Neural progenitor cell (in vitro differentiated cells): Measurements from ENCODE around the gene PRSS50. TPM values are rescaled to one million over a fixed set of nuclear protein-coding genes. Genes with fewer than 3 reads are reported as not detected.

ENCODE experiments used
- DNase-seq: peaks from one replicate; pipeline ENCODE4 v3.0.0-alpha.2; 2016; ENCODE audit warnings: low spot score
- H2AFZ ChIP-seq: fragments of 200-600 bp; sonication (generic); replicated peaks from 2 replicates; pipeline ENCODE4 v1.6.1; 2016; ENCODE audit warnings: antibody characterized with exemption
- H3F3A ChIP-seq: fragments of 200-600 bp; sonication (generic); 2 replicates; pipeline ENCODE4 v1.6.1; 2016; ENCODE audit warnings: antibody characterized with exemption, low read depth
- H3K27ac ChIP-seq: fragments of 200-600 bp; sonication (generic); 2 replicates; pipeline ENCODE4 v1.5.1; 2016; ENCODE audit warnings: mild to moderate bottlenecking
- H3K27me3 ChIP-seq: fragments of 200-600 bp; sonication (generic); 2 replicates; pipeline ENCODE4 v1.6.1; 2016; ENCODE audit warnings: mild to moderate bottlenecking, moderate library complexity
- H3K36me3 ChIP-seq: fragments of 200-600 bp; sonication (generic); 2 replicates; pipeline ENCODE4 v1.5.1; 2016
- H3K4me1 ChIP-seq: fragments of 200-600 bp; sonication (generic); 2 replicates; pipeline ENCODE4 v1.6.1; 2016; ENCODE audit warnings: mixed run types
- H3K4me2 ChIP-seq: fragments of 200-600 bp; sonication (generic); 2 replicates; pipeline ENCODE4 v1.6.1; 2016
- H3K4me3 ChIP-seq: fragments of 200-600 bp; sonication (generic); 2 replicates; pipeline ENCODE4 v1.5.1; 2016
- H3K79me2 ChIP-seq: fragments of 200-600 bp; sonication (generic); 2 replicates; pipeline ENCODE4 v1.6.1; 2016; ENCODE audit warnings: low read depth
- H3K9ac ChIP-seq: fragments of 200-600 bp; sonication (generic); 2 replicates; pipeline ENCODE4 v1.6.1; 2016
- H3K9me3 ChIP-seq: fragments of 200-600 bp; sonication (generic); 2 replicates; pipeline ENCODE4 v1.5.1; 2016; ENCODE audit warnings: low read depth
- H4K20me1 ChIP-seq: fragments of 200-600 bp; sonication (generic); 2 replicates; pipeline ENCODE4 v1.6.1; 2016; ENCODE audit warnings: low read depth
- H3K27ac Mint-ChIP-seq: 3 replicates; pipeline ENCODE4 v1.8.0; 2021; ENCODE audit warnings: mixed read lengths
- H3K27me3 Mint-ChIP-seq: 2 replicates; pipeline ENCODE4 v1.8.0; 2022; ENCODE audit warnings: low read depth, mild to moderate bottlenecking, inconsistent platforms, moderate library complexity, mixed read lengths; ENCODE audit not compliant: insufficient read depth
- H3K36me3 Mint-ChIP-seq: 3 replicates; pipeline ENCODE4 v1.8.0; 2021; ENCODE audit warnings: mixed read lengths
- H3K4me1 Mint-ChIP-seq: 3 replicates; pipeline ENCODE4 v1.8.0; 2021; ENCODE audit warnings: mixed read lengths
- H3K4me3 Mint-ChIP-seq: 3 replicates; pipeline ENCODE4 v1.8.0; 2021; ENCODE audit warnings: mild to moderate bottlenecking, moderate library complexity, mixed read lengths
- H3K9me3 Mint-ChIP-seq: 3 replicates; pipeline ENCODE4 v1.8.0; 2020; ENCODE audit warnings: mixed read lengths
- EZH2 ChIP-seq: fragments of 200-600 bp; sonication (generic); IDR thresholded peaks from 2 replicates; pipeline ENCODE4 v1.6.1; 2017; ENCODE audit warnings: antibody characterized with exemption, mild to moderate bottlenecking, moderate library complexity
- EZH2phosphoT487 ChIP-seq: fragments of 200-600 bp; sonication (generic); IDR thresholded peaks from 2 replicates; pipeline ENCODE4 v1.6.1; 2017; ENCODE audit warnings: antibody characterized with exemption
- total RNA-seq: library from RNA; depleted of rRNA; stranded (reverse); fragments of >200 nt; gene quantifications from 2 replicates; pipeline ENCODE4 v1.2.3, GENCODE V29; 2015; ENCODE audit warnings: low replicate concordance
- TF ChIP-seq, protein P1 (sequence below): fragments of 200-600 bp; sonication (generic); IDR thresholded peaks from 2 replicates; pipeline ENCODE4 v1.5.1; 2017; ENCODE audit warnings: antibody characterized with exemption, mild to moderate bottlenecking

PRSS50 gene
- total RNA-seq, 1 donor from 2014 or later, result 0.28 TPM

DNA sequence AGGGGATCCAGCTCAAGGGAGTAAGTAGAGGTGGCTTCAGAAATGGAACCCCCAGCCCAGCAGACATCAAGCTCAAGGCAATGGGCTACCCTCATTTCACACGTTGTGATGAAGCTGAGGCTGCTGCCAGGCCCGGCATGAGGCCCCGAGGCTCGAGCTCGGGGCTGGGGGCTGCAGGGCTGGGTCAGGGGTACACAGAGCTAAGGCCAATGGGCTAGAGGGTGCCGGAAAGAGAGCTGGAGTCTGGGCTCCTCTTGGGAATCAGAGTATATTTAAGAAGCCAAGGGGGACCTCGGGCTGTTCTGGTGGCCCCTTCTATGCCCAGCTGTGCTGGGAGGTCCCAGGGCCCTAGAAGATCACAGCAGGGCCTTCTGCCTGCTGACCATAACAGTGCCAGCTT, 7.4 kb downstream of the PRSS50 start:
- no peak overlapping the region for H2AFZ ChIP-seq
- Mint-ChIP-seq H3K9me3 (no peaks in the 10 kb centered on the region), H3K27me3 (peaks cover 3% of the 10 kb centered on the region), H3K4me1 (peaks cover 10% of the 10 kb centered on the region), H3K27ac (no peak overlapping the region), H3K36me3 (no peaks in the 10 kb centered on the region), H3K4me3 (no peak overlapping the region)
- no peaks in the 10 kb centered on the region for H3K36me3 ChIP-seq
- no peaks in the 10 kb centered on the region for H3K4me1 ChIP-seq
- no peaks in the 10 kb centered on the region for H4K20me1 ChIP-seq
- DNase-seq, result no peak
- no peaks in the 10 kb centered on the region for H3K79me2 ChIP-seq
- H3K9me3 ChIP-seq, result no peaks in the 10 kb centered on the region
- no peak overlapping the region for H3K4me3 ChIP-seq
- H3K4me2 ChIP-seq, result no peak overlapping the region
- no peaks in the 10 kb centered on the region for H3K27me3 ChIP-seq
- no peak for TF ChIP-seq EZH2
- TF ChIP-seq EZH2phosphoT487, result no peak
- TF ChIP-seq, protein P1, sequence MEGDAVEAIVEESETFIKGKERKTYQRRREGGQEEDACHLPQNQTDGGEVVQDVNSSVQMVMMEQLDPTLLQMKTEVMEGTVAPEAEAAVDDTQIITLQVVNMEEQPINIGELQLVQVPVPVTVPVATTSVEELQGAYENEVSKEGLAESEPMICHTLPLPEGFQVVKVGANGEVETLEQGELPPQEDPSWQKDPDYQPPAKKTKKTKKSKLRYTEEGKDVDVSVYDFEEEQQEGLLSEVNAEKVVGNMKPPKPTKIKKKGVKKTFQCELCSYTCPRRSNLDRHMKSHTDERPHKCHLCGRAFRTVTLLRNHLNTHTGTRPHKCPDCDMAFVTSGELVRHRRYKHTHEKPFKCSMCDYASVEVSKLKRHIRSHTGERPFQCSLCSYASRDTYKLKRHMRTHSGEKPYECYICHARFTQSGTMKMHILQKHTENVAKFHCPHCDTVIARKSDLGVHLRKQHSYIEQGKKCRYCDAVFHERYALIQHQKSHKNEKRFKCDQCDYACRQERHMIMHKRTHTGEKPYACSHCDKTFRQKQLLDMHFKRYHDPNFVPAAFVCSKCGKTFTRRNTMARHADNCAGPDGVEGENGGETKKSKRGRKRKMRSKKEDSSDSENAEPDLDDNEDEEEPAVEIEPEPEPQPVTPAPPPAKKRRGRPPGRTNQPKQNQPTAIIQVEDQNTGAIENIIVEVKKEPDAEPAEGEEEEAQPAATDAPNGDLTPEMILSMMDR, result no peak
- H3F3A ChIP-seq, result no peaks in the 10 kb centered on the region
- H3K9ac ChIP-seq, result no peak overlapping the region
- no peak overlapping the region for H3K27ac ChIP-seq

DNA sequence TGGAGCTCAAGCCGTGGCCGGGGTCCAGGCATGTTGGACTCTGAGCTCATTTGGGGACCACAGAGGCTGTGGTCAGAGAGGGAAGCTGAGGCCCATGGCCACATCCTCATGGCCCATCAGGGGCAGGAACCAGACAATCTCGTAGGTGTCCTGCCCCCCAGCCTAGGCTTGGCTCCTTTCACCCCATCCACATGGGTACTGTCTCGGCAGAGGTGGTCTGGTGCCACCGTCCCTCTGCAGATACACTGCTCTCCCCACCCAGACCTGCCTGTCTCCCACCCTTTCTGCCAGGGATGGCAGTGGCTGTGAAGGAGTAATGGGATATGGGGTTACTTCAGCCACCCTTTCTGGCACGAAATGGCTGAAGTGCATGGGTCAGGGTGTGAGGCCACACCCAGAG, 7.9 kb downstream of the PRSS50 start:
- H4K20me1 ChIP-seq, result peaks cover 2% of the 10 kb centered on the region
- DNase-seq, result no peak
- Mint-ChIP-seq H3K27ac (no peak overlapping the region), H3K4me3 (no peak overlapping the region), H3K9me3 (no peaks in the 10 kb centered on the region), H3K36me3 (no peaks in the 10 kb centered on the region), H3K4me1 (peaks cover 10% of the 10 kb centered on the region), H3K27me3 (peaks cover 3% of the 10 kb centered on the region)
- H3K79me2 ChIP-seq, result no peaks in the 10 kb centered on the region
- TF ChIP-seq EZH2, result no peak
- TF ChIP-seq, protein P1, result no peak
- TF ChIP-seq EZH2phosphoT487, result no peak
- no peaks in the 10 kb centered on the region for H3K36me3 ChIP-seq
- no peaks in the 10 kb centered on the region for H3K9me3 ChIP-seq
- no peaks in the 10 kb centered on the region for H3K4me1 ChIP-seq
- H3K27ac ChIP-seq, result no peak overlapping the region
- H3K9ac ChIP-seq, result no peak overlapping the region
- H2AFZ ChIP-seq, result no peak overlapping the region
- no peaks in the 10 kb centered on the region for H3F3A ChIP-seq
- no peak overlapping the region for H3K4me3 ChIP-seq
- no peak overlapping the region for H3K4me2 ChIP-seq
- no peaks in the 10 kb centered on the region for H3K27me3 ChIP-seq

DNA sequence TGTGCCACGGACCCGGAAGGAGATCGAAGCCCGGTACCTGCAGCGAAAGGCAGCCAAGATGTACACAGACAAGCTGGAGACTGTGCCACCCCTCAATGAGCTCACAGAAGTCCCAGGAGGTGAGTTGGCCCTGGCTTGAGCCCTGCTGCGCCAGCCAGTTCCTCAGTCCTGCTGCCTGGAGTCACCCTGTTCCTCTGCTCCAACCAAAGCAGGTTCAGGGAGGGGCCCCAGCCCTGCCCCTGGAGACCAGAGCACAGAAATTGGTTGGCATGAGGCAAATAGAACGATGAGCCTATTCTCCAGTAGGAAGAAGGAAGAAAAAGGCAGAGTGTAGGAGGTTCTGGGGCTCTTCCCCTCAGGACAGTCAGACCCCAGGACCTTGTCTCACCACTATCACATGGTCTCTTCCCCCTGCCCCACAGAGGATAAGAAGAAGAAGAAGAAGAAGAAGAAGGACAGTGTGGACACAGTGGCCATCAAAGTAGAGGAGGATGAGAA, 8.5 kb downstream of the PRSS50 start:
- H3K36me3 ChIP-seq, result no peaks in the 10 kb centered on the region
- no peaks in the 10 kb centered on the region for H3K79me2 ChIP-seq
- no peak overlapping the region for H3K4me3 Mint-ChIP-seq
- no peak overlapping the region for H3K9ac ChIP-seq
- H3K27me3 Mint-ChIP-seq, result peaks cover 3% of the 10 kb centered on the region
- no peaks in the 10 kb centered on the region for H3K9me3 Mint-ChIP-seq
- no peaks in the 10 kb centered on the region for H3K4me1 ChIP-seq
- H3K4me2 ChIP-seq, result no peak overlapping the region
- no peaks in the 10 kb centered on the region for H3K36me3 Mint-ChIP-seq
- H3K4me3 ChIP-seq, result no peak overlapping the region
- DNase-seq, result no peak
- peak overlapping the region; percentile 25 for H3K27ac Mint-ChIP-seq
- no peaks in the 10 kb centered on the region for H3K9me3 ChIP-seq
- TF ChIP-seq EZH2phosphoT487 (no peak), EZH2 (no peak)
- TF ChIP-seq, protein P1, result no peak
- H4K20me1 ChIP-seq, result peaks cover 3% of the 10 kb centered on the region
- peaks cover 10% of the 10 kb centered on the region for H3K4me1 Mint-ChIP-seq
- H2AFZ ChIP-seq, result no peak overlapping the region
- peaks cover under 1% of the 10 kb centered on the region for H3K27me3 ChIP-seq
- H3K27ac ChIP-seq, result no peak overlapping the region
- no peaks in the 10 kb centered on the region for H3F3A ChIP-seq
